Skeletal muscle satellite cell (primary cell): ENCODE results near the gene ATXN2L. TPM values are rescaled to one million over a fixed set of nuclear protein-coding genes. Genes with fewer than 3 reads are reported as not detected.
"Not testable (repeated sequence)": the region's sequence is repeated elsewhere in the genome, so short reads cannot be mapped to it uniquely, and the experiment has no call there.

Source experiments
- H3K27me3 ChIP-seq: 2 replicates; pipeline ENCODE4 v1.7.0; 2013; ENCODE audit warnings: low read length; ENCODE audit not compliant: control insufficient read depth, insufficient read depth
- H3K36me3 ChIP-seq: 2 replicates; pipeline ENCODE4 v1.7.0; 2013; ENCODE audit warnings: mild to moderate bottlenecking, control low read depth, low read length; ENCODE audit not compliant: insufficient read depth
- H3K4me1 ChIP-seq: 2 replicates; pipeline ENCODE4 v1.7.0; 2013; ENCODE audit warnings: low read length; ENCODE audit not compliant: control insufficient read depth, insufficient read depth
- H3K4me2 ChIP-seq: 2 replicates; pipeline ENCODE4 v1.7.0; 2013; ENCODE audit warnings: mild to moderate bottlenecking, low read length
- H3K4me3 ChIP-seq: 2 replicates; pipeline ENCODE4 v1.7.0; 2013; ENCODE audit warnings: low read length
- H3K9ac ChIP-seq: 2 replicates; pipeline ENCODE4 v1.7.0; 2013; ENCODE audit warnings: mild to moderate bottlenecking, low read depth, low read length, moderate library complexity
- H3K9me3 ChIP-seq: replicated peaks from 2 replicates; pipeline ENCODE4 v1.7.0; 2013; ENCODE audit warnings: mild to moderate bottlenecking, control low read depth, low read length
- total RNA-seq: library from RNA; depleted of rRNA; stranded (reverse); fragments of >200 nt; gene quantifications from 2 replicates; pipeline ENCODE4 v1.2.3, GENCODE V29; 2012; rRNA removed

Gene ATXN2L
- total RNA-seq, result 42.2 and 43.6 TPM in 2 replicates

GRCh38 chr16:28822520-28823290 is at the start of gene ATXN2L:
Gene ATXN2L (plus strand): TSS chr16:28822999. CDS start chr16:28823260, 261 bp downstream.
- Histone ChIP-seq H3K9ac (peak within 1 kb of the TSS; percentile 100), H3K9me3 (no peaks in the 10 kb centered on the region)

DNA sequence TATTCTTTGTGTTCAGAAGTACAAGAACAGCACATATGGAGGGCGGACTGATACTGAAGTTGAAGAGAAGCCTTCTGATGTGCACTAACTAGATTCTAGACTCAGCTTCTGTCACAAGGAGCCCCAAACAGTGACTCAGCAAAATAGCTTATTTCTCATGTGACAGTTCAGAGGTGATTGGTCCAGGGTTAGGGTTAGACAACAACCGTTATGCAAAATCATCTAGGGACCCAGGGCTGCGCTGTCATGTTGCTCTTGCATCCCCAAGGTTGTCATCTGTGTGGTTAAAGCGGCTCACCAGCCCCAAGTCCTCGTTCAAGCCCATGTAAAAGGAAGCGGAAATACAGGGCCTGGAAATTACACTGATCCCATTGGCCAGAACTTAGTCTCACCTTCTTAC is 41.1 kb upstream of the ATXN2L start:
- not testable (repeated sequence) for H3K4me3 ChIP-seq, H3K9me3 ChIP-seq, H3K27me3 ChIP-seq, H3K4me2 ChIP-seq, H3K4me1 ChIP-seq, H3K9ac ChIP-seq, H3K36me3 ChIP-seq

More at GRCh38 chr16:28822520-28823290, at the start of gene ATXN2L:
- H3K4me3 ChIP-seq, result peak within 1 kb of the TSS; percentile 94
- H3K4me2 ChIP-seq, result peak within 1 kb of the TSS; percentile 89
- H3K4me1 ChIP-seq, result peaks cover 18% of the 10 kb centered on the region
- peaks cover 34% of the 10 kb centered on the region for H3K36me3 ChIP-seq
- H3K27me3 ChIP-seq, result no peaks in the 10 kb centered on the region

DNA sequence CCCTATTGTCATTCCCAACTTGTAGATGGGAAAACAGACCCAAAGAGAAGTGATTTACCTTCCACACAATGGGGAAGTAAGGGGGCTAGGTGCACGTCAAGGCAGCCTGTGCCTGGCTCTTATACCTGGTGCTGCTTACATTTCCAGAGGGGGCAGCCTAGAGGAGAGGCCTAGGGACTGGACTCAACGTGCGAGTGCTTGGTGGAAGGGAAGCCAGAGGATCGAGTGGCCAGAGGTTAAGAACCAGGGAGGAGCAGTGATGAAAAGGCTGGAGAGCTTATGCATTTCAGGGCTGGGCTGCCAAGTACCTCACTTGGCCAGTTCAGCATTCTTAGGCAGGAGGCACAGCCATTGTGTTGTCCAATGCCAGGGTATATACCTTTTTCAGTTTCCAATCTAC is 40.4 kb upstream of the ATXN2L start:
- not testable (repeated sequence) for H3K27me3 ChIP-seq, H3K9ac ChIP-seq, H3K4me3 ChIP-seq, H3K36me3 ChIP-seq, H3K9me3 ChIP-seq, H3K4me2 ChIP-seq, H3K4me1 ChIP-seq

DNA sequence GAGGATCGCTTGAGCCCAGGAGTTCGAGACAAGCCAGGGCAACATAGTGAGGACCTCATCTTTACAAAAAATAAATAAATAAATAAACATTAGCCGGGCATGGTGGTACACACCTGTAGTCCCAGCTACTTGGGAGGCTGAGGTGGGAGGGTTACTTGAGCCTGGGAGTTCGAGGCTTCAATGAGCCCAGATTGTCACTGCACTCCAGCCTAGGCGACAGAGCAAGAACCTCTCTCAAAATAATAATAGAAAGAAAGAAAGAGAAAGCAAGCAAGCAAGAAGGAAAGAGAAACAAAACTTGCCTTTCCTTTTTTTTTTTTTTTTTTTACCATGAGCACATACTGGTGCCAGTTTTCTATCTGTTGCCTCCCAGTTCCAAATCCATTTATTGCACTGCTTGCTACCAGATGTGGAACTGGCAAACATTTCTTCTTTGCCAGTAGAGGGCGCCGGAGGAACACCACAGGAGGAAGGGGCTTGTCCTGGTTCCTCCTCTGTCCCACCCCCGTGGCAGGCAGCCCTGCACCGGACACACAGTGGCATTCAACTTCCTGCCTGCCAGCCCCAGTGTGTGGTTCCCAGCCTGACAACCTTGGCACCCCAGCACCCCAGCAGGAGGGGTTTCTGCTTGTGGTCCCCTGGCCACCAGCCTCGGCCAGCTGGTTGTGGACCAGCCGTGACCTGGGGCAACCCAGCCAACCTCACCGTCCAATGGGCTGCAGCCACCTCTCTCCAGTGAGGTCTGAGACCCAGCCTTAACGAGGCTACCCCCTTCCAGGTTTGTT is 20.4 kb upstream of the ATXN2L start:
- H3K4me3 ChIP-seq, H3K4me2 ChIP-seq, H3K9ac ChIP-seq, H3K36me3 ChIP-seq, H3K9me3 ChIP-seq, H3K4me1 ChIP-seq, H3K27me3 ChIP-seq: not testable (repeated sequence)

DNA sequence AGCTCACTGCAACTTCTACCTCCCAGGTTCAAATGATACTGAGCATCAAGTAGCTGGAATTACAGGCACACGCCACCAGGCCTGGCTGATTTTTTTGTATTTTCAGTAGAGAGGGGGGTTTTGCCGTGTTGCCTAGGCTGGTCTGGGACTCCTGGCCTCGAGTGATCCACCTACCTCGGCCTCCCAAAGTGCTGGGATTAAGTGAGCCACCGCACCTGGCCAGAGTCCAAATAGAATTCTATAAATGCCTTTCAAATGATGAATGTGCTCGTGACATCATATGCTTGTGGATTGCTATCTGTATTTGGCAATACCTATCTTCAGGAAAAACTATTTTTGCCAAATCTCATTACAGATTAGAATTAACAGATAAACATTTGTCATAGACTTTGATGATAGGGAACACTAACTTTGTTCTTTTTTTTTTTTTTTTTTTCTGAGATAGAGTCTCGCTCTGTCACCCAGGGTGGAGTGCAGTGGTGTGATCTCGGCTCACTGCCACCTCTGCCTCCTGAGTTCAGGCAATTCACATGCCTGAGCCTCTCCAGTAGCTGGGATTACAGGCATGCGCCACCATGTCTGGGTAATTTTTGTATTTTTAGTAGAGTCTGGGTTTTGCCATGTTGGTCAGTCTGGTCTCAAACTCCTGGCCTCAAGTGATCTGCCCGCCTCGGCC is 15.2 kb upstream of the ATXN2L start:
- H3K4me1 ChIP-seq, H3K4me3 ChIP-seq, H3K27me3 ChIP-seq, H3K9ac ChIP-seq, H3K36me3 ChIP-seq, H3K4me2 ChIP-seq, H3K9me3 ChIP-seq: not testable (repeated sequence)

DNA sequence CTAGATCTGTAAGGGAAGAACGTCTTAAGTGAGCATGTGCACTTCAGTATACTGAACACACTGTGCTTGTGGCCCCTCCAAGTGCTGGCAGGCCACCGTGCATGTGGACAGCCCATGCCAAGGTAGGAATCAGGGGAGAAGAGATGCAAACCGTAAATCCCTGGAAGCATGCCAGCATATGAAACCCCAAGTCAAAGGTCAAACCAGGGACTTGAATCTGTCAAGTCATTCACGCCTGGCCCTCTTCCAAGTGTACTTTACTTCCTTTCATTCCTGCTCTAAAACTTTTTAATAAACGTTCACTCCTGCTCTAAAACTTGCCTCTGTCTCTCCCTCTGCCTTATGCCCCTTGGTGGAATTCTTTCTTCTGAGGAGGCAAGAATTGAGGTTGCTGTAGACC is 2.8 kb upstream of the ATXN2L start:
- peaks cover 5% of the 10 kb centered on the region for H3K4me1 ChIP-seq
- peaks cover 9% of the 10 kb centered on the region for H3K36me3 ChIP-seq
- no peak overlapping the region for H3K4me2 ChIP-seq
- H3K27me3 ChIP-seq, result no peaks in the 10 kb centered on the region
- H3K9ac ChIP-seq, result no peak overlapping the region
- H3K4me3 ChIP-seq, result no peak overlapping the region
- H3K9me3 ChIP-seq, result no peaks in the 10 kb centered on the region

- not testable (repeated sequence) for H3K4me3 ChIP-seq, H3K9ac ChIP-seq
- H3K36me3 ChIP-seq, result peaks cover 13% of the 10 kb centered on the region
Measured at GRCh38 chr16:28820546-28820945, 2.3 kb upstream of the ATXN2L start.

DNA sequence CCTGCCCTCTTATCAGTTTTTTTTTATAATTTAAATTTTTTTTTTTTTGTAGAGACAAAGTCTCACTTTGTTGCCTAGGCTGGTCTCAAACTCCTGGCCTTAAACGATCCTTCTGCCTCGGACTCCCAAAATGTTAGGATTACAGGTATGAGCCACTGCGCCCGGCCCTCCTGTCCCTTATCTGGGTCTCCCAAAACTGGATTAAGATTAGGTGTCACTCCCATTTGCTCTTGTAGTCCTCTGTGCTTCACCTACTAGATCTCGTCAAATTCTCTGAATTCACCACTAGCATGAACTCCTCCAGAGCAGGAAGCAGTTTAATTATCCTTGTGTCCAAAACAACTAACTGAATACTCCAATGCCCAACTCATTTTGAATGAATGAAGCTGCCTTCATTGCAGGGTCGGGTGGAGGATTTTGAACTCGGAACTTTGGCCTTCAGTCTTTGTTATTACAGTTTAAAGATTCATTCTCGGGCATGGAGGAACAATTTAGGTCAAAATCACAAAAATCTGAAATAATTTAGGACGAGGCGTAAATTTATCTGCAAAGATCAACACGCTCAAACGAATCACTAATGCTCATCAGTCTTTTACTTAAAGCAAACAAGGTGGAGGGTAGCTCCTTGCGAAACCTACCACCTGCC is 802 bp upstream of the ATXN2L start:
- Histone ChIP-seq H3K4me1 (peaks cover 18% of the 10 kb centered on the region), H3K9me3 (no peaks in the 10 kb centered on the region), H3K9ac (peak overlapping the region; percentile 100), H3K27me3 (no peaks in the 10 kb centered on the region), H3K4me3 (peak overlapping the region; percentile 94), H3K4me2 (peak overlapping the region; percentile 89), H3K36me3 (peaks cover 27% of the 10 kb centered on the region)

More at GRCh38 chr16:28820546-28820945, 2.3 kb upstream of the ATXN2L start:
- not testable (repeated sequence) for H3K9me3 ChIP-seq, H3K27me3 ChIP-seq, H3K4me2 ChIP-seq
- peaks cover 10% of the 10 kb centered on the region for H3K4me1 ChIP-seq

- Histone ChIP-seq H3K4me2 (peak overlapping the region; percentile 64), H3K9me3 (no peaks in the 10 kb centered on the region), H3K27me3 (no peaks in the 10 kb centered on the region), H3K36me3 (peaks cover 41% of the 10 kb centered on the region), H3K4me1 (peaks cover 18% of the 10 kb centered on the region), H3K4me3 (peak overlapping the region; percentile 94), H3K9ac (peak overlapping the region; percentile 100)
Measured at GRCh38 chr16:28823291-28823872, 583 bp downstream of the ATXN2L start.

- H3K9ac ChIP-seq, result peak overlapping the region; percentile 100
- H3K4me3 ChIP-seq, result peak overlapping the region; percentile 94
- H3K36me3 ChIP-seq, result peaks cover 45% of the 10 kb centered on the region
Measured at GRCh38 chr16:28823873-28824716, 1.3 kb downstream of the ATXN2L start.

More at GRCh38 chr16:28823873-28824716, 1.3 kb downstream of the ATXN2L start:
- H3K4me1 ChIP-seq, result peaks cover 18% of the 10 kb centered on the region
- peak overlapping the region; percentile 97 for H3K4me2 ChIP-seq
- no peaks in the 10 kb centered on the region for H3K9me3 ChIP-seq
- H3K27me3 ChIP-seq, result no peaks in the 10 kb centered on the region
